ENCODE measurements around the gene GPR142. TPM values are rescaled to one million over a fixed set of nuclear protein-coding genes. Genes with fewer than 3 reads are reported as not detected.

Gene GPR142
- total RNA-seq, 1 experiment from 2014 or later: not detected

DNA sequence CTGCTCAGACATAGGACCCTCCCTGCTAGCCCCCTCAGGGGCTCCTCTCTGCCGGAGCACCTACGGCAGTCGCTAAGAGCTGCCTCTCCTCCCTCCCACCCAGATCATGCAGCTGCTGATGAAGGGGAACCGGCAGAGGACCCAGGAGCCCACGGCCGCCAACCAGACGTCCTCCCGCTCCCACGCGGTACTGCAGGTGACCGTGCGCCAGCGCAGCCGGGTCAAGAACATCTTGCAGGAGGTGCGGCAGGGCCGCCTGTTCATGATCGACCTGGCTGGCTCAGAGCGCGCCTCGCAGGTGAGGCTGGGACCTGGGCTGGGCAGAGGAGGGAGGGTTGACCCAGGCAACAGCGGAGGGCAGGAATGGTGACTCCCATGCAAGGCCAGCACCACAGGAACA lies 22.6 kb upstream of the GPR142 start:
- no peak overlapping the region for H3K4me3 Mint-ChIP-seq (ENCODE audit: unreplicated experiment)
- H3K4me1 Mint-ChIP-seq (ENCODE audit: insufficient read depth, unreplicated experiment): no peaks in the 10 kb centered on the region
- H3K27ac Mint-ChIP-seq (ENCODE audit: low read depth, unreplicated experiment): no peak overlapping the region
- no TSS peak for BruUV-seq (replicated peaks)
- DNase-seq (ENCODE audit: unreplicated experiment): no peak
- CTCF ChIA-PET: interaction anchor here (0.7 kb wide), 1 partner anchor 15 kb away, joined by 5 read pairs; no protein-coding TSS in a partner anchor
- H3K27me3 Mint-ChIP-seq (ENCODE audit: insufficient read depth, unreplicated experiment): peaks cover 30% of the 10 kb centered on the region
- no peaks in the 10 kb centered on the region for H3K36me3 Mint-ChIP-seq (ENCODE audit: insufficient read depth, unreplicated experiment)
- POLR2A ChIA-PET: no interaction called here
- intact Hi-C loops (cut with micrococcal nuclease): no loop called here
- TF ChIP-seq CTCF (IDR thresholded peaks at IDR 0.05; ENCODE audit: unreplicated experiment): no peak
- no peaks in the 10 kb centered on the region for H3K9me3 Mint-ChIP-seq (ENCODE audit: unreplicated experiment)

GRCh38 chr17:74345433-74346241 lies 21.7 kb upstream of the GPR142 start:
- intact Hi-C loops (cut with micrococcal nuclease): no loop called here
- no TSS peak for BruUV-seq (replicated peaks)
- H3K36me3 Mint-ChIP-seq (ENCODE audit: insufficient read depth, unreplicated experiment): no peaks in the 10 kb centered on the region
- H3K4me3 Mint-ChIP-seq (ENCODE audit: unreplicated experiment): no peak overlapping the region
- no peaks in the 10 kb centered on the region for H3K4me1 Mint-ChIP-seq (ENCODE audit: insufficient read depth, unreplicated experiment)
- DNase-seq (ENCODE audit: unreplicated experiment): no peak
- ChIA-PET CTCF (no interaction called here), POLR2A (no interaction called here)
- no peak for TF ChIP-seq CTCF (IDR thresholded peaks at IDR 0.05; ENCODE audit: unreplicated experiment)
- H3K9me3 Mint-ChIP-seq (ENCODE audit: unreplicated experiment): no peaks in the 10 kb centered on the region
- H3K27ac Mint-ChIP-seq (ENCODE audit: low read depth, unreplicated experiment): no peak overlapping the region
- H3K27me3 Mint-ChIP-seq (ENCODE audit: insufficient read depth, unreplicated experiment): peaks cover 20% of the 10 kb centered on the region

GRCh38 chr17:74347646-74348045 lies 19.7 kb upstream of the GPR142 start:
- BruUV-seq (replicated peaks): no TSS peak
- Mint-ChIP-seq H3K4me1 (ENCODE audit: insufficient read depth, unreplicated experiment) (no peaks in the 10 kb centered on the region), H3K4me3 (ENCODE audit: unreplicated experiment) (no peak overlapping the region), H3K27me3 (ENCODE audit: insufficient read depth, unreplicated experiment) (peaks cover 20% of the 10 kb centered on the region), H3K9me3 (ENCODE audit: unreplicated experiment) (no peaks in the 10 kb centered on the region), H3K27ac (ENCODE audit: low read depth, unreplicated experiment) (no peak overlapping the region), H3K36me3 (ENCODE audit: insufficient read depth, unreplicated experiment) (no peaks in the 10 kb centered on the region)
- ChIA-PET POLR2A (no interaction called here), CTCF (interaction anchor here (0.6 kb wide), 1 partner anchor 110 kb away, joined by 3 read pairs; no protein-coding TSS in a partner anchor)
- no peak for DNase-seq (ENCODE audit: unreplicated experiment)
- intact Hi-C loops (cut with micrococcal nuclease): no loop called here
- TF ChIP-seq CTCF (IDR thresholded peaks at IDR 0.05; ENCODE audit: unreplicated experiment): no peak

DNA sequence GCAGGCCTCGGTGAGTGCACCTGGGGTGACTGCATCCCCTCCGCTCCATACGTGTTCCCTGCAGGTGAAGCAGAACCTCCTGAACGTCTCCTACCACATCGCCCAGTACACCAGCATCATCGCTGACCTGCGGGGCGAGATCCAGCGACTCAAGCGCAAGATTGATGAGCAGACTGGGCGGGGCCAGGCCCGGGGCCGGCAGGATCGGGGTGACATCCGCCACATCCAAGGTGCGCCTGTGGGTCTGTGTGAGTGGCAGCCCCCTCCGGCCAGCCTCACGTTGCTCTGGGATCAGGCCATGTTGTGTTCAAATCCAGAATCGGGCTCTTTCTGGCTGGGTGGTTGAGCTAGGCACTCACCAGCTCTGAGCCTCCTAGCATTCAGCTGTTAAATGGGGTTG lies 18.2 kb upstream of the GPR142 start:
- Mint-ChIP-seq H3K36me3 (ENCODE audit: insufficient read depth, unreplicated experiment) (no peaks in the 10 kb centered on the region), H3K27me3 (ENCODE audit: insufficient read depth, unreplicated experiment) (peaks cover 32% of the 10 kb centered on the region), H3K27ac (ENCODE audit: low read depth, unreplicated experiment) (no peak overlapping the region), H3K4me3 (ENCODE audit: unreplicated experiment) (no peak overlapping the region), H3K4me1 (ENCODE audit: insufficient read depth, unreplicated experiment) (no peaks in the 10 kb centered on the region), H3K9me3 (ENCODE audit: unreplicated experiment) (no peaks in the 10 kb centered on the region)
- no peak for TF ChIP-seq CTCF (IDR thresholded peaks at IDR 0.05; ENCODE audit: unreplicated experiment)
- no TSS peak for BruUV-seq (replicated peaks)
- ChIA-PET CTCF (interaction anchor here (0.5 to 1.9 kb wide), 2 partner anchors 19 to 30 kb away, joined by 3 to 13 read pairs; no protein-coding TSS in a partner anchor), POLR2A (no interaction called here)
- DNase-seq (ENCODE audit: unreplicated experiment): no peak
- intact Hi-C loops (cut with micrococcal nuclease): no loop called here

All from MCF 10A (cell line).